HL-60/S4 treated with retinoic acid at 250 ng/mL for 4 days and 3 days (cell line): Measurements from ENCODE around the gene PRKCE.

Source experiments
- in situ Hi-C: fragments of 300-500 bp; cut with MboI; formaldehyde crosslinking; loops from 2 replicates; pipeline ENCODE4 v1.7.0; 2022; ENCODE audit warnings: low sequenced_read_pairs

PRKCE gene

GRCh38 chr2:45799679-45800381, 148.4 kb downstream of the PRKCE start:
- in situ Hi-C loops = no loop called here

GRCh38 chr2:45802499-45803138, 151.1 kb downstream of the PRKCE start:
- in situ Hi-C loops = no loop called here

- in situ Hi-C loops = no loop called here
Observed at GRCh38 chr2:45804987-45805755, 153.7 kb downstream of the PRKCE start.

- in situ Hi-C loops = no loop called here
Observed at GRCh38 chr2:45806563-45807358, 155.3 kb downstream of the PRKCE start.

GRCh38 chr2:45808294-45808800, 156.9 kb downstream of the PRKCE start:
- in situ Hi-C loops = no loop called here

GRCh38 chr2:45809205-45809604, 157.7 kb downstream of the PRKCE start:
- in situ Hi-C loops = no loop called here

GRCh38 chr2:45812011-45812500, 160.6 kb downstream of the PRKCE start:
- in situ Hi-C loops = no loop called here

GRCh38 chr2:45813003-45813941, 161.8 kb downstream of the PRKCE start:
- in situ Hi-C loops = no loop called here

GRCh38 chr2:45814488-45814887, 163.0 kb downstream of the PRKCE start:
- in situ Hi-C loops = no loop called here

- in situ Hi-C loops = no loop called here
Observed at GRCh38 chr2:45814951-45815621, 163.6 kb downstream of the PRKCE start.

GRCh38 chr2:45816272-45816671, 164.8 kb downstream of the PRKCE start:
- in situ Hi-C loops = no loop called here

GRCh38 chr2:45818591-45818990, 167.1 kb downstream of the PRKCE start:
- in situ Hi-C loops = no loop called here

GRCh38 chr2:45820048-45820447, 168.6 kb downstream of the PRKCE start:
- in situ Hi-C loops = no loop called here

GRCh38 chr2:45821558-45822271, 170.2 kb downstream of the PRKCE start:
- in situ Hi-C loops = no loop called here

- in situ Hi-C loops = no loop called here
Observed at GRCh38 chr2:45822272-45822630, 170.8 kb downstream of the PRKCE start.

GRCh38 chr2:45823723-45824206, 172.3 kb downstream of the PRKCE start:
- in situ Hi-C loops = no loop called here

GRCh38 chr2:45825001-45825651, 173.7 kb downstream of the PRKCE start:
- in situ Hi-C loops = no loop called here

- in situ Hi-C loops = no loop called here
Observed at GRCh38 chr2:45826460-45826859, 175.0 kb downstream of the PRKCE start.
